GM12878 (cell line): ENCODE measurements around the gene PAX5. TPM values are rescaled to one million over a fixed set of nuclear protein-coding genes. Genes with fewer than 3 reads are reported as not detected.
A peak's percentile ranks its signal among the peaks of the same experiment; 100 is the strongest.

Experiments
- ATAC-seq: fragments of 200-7000 bp; cut with Tn5 transposase; 3 replicates; pipeline ENCODE4 v1.9.1; 2020; ENCODE audit warnings: mild to moderate bottlenecking, moderate library complexity
- BruUV-seq: library from RNA; stranded (reverse); fragments of 400-500 nt; replicated peaks from 2 replicates; lab custom pipeline; 2021; lab: Mats Ljungman, UMichigan
- CTCF ChIA-PET: fragments of 300-600 bp; sonication (Branson Sonifier 250); formaldehyde crosslinking; extraction: SDS; loops from one replicate; lab custom pipeline; 2021; ENCODE audit warnings: inconsistent platforms; lab: Yijun Ruan, JAX
- POLR2A ChIA-PET: fragments of 350-600 bp; formaldehyde crosslinking; extraction: SDS; loops from one replicate; lab custom pipeline; 2021; ENCODE audit warnings: inconsistent platforms; lab: Charles Lee
- RAD21 ChIA-PET: fragments of 300-600 bp; sonication (Branson Sonifier 250); formaldehyde crosslinking; loops from one replicate; lab custom pipeline; 2023; ENCODE audit warnings: antibody characterized with exemption; ENCODE audit not compliant: unreplicated experiment; lab: Charles Lee
- SMC1A ChIA-PET: fragments of 300-600 bp; sonication (Branson Sonifier 250); formaldehyde crosslinking; loops from one replicate; lab custom pipeline; 2023; ENCODE audit not compliant: unreplicated experiment, uncharacterized antibody; lab: Charles Lee
- DNase-seq: peaks from one replicate; pipeline ENCODE4 v3.0.0-alpha.2; 2011; ENCODE audit warnings: low read depth, low spot score
- FAIRE-seq: peaks from 3 replicates; lab custom pipeline; 2011; peaks lifted over from hg19 to GRCh38; lab: Jason Lieb, UNC
- H2AFZ ChIP-seq: 2 replicates; pipeline ENCODE4 v1.6.0; 2011; ENCODE audit warnings: low read depth, low read length, control low read depth; ENCODE audit not compliant: control insufficient read depth
- H3K27ac ChIP-seq: 2 replicates; pipeline ENCODE4 v1.5.1; 2011; ENCODE audit warnings: control low read depth; ENCODE audit not compliant: control insufficient read depth, insufficient read depth
- H3K27me3 ChIP-seq, 2 experiments: replicated peaks in 1 of 2; 2 replicates each; pipeline versions ENCODE4 v1.6.0 to v1.6.1; 2011; ENCODE audit warnings: low read length in 1 of 2; ENCODE audit not compliant: control insufficient read depth in 2 of 2, insufficient read depth in 2 of 2
- H3K36me3 ChIP-seq, 2 experiments: 2 replicates each; pipeline ENCODE4 v1.5.1; 2011; ENCODE audit warnings: low read length in 1 of 2; ENCODE audit not compliant: control insufficient read depth in 2 of 2, insufficient read depth in 2 of 2
- H3K4me1 ChIP-seq: 2 replicates; pipeline ENCODE4 v1.6.1; 2011; ENCODE audit warnings: mild to moderate bottlenecking, low read length, moderate library complexity, mixed read lengths; ENCODE audit not compliant: control insufficient read depth, insufficient read depth
- H3K4me2 ChIP-seq: 2 replicates; pipeline ENCODE4 v1.6.0; 2011; ENCODE audit warnings: control low read depth; ENCODE audit not compliant: control insufficient read depth, insufficient read depth
- H3K4me3 ChIP-seq: fragments of 200-600 bp; sonication (generic); 2 replicates; pipeline ENCODE4 v1.5.1; 2016
- H3K79me2 ChIP-seq: 2 replicates; pipeline ENCODE4 v1.6.0; 2011; ENCODE audit warnings: low read length; ENCODE audit not compliant: control insufficient read depth, insufficient read depth
- H3K9ac ChIP-seq: 2 replicates; pipeline ENCODE4 v1.8.0; 2011; ENCODE audit warnings: low read length, control low read depth, mixed read lengths; ENCODE audit not compliant: control insufficient read depth, insufficient read depth
- H3K9me3 ChIP-seq: replicated peaks from 3 replicates; pipeline ENCODE4 v1.5.1; 2011; ENCODE audit warnings: mild to moderate bottlenecking, low read length; ENCODE audit not compliant: control insufficient read depth, insufficient read depth
- H4K20me1 ChIP-seq: 2 replicates; pipeline ENCODE4 v1.6.0; 2011; ENCODE audit not compliant: control insufficient read depth, insufficient read depth
- ASH2L ChIP-seq: fragments of 300-600, 200-600 bp; sonication (generic); IDR thresholded peaks from 2 replicates; pipeline ENCODE4 v1.6.1; 2017; ENCODE audit warnings: low read depth, mild to moderate bottlenecking, borderline replicate concordance
- CBFB ChIP-seq: IDR thresholded peaks from 2 replicates; pipeline ENCODE4 v1.6.1; 2016; ENCODE audit warnings: antibody characterized with exemption, low read depth
- CREM ChIP-seq: IDR thresholded peaks from 2 replicates; pipeline ENCODE4 v1.6.1; 2014; ENCODE audit warnings: antibody characterized with exemption, low read depth
- EP300 ChIP-seq, 2 experiments: fragments of 150-350 bp in 1 of 2; IDR thresholded peaks; 2 replicates each; pipeline ENCODE4 v1.6.1; 2011 to 2012; ENCODE audit warnings: low read depth in 2 of 2, low read length in 2 of 2, borderline replicate concordance in 1 of 2, improper control_type of control experiment in 1 of 2, inconsistent platforms in 1 of 2; ENCODE audit not compliant: control insufficient read depth in 1 of 2
- GABPA ChIP-seq: IDR thresholded peaks from 2 replicates; pipeline ENCODE4 v1.6.1; 2014; ENCODE audit warnings: antibody characterized with exemption, low read depth, mild to moderate bottlenecking, inconsistent platforms
- KDM1A ChIP-seq: fragments of 200-600 bp; sonication (generic); IDR thresholded peaks from 2 replicates; pipeline ENCODE4 v1.6.1; 2016; ENCODE audit warnings: borderline replicate concordance
- NRF1 ChIP-seq: conservative IDR thresholded peaks from 2 replicates; pipeline ENCODE4 v1.6.1; 2011; ENCODE audit warnings: mild to moderate bottlenecking, low read depth, low read length, improper control_type of control experiment
- RUNX3 ChIP-seq: IDR thresholded peaks from 2 replicates; pipeline ENCODE4 v1.6.1; 2012; ENCODE audit warnings: low read length, inconsistent platforms
- STAT1 ChIP-seq: fragments of 450-650 bp; conservative IDR thresholded peaks from 2 replicates; pipeline ENCODE4 v1.6.1; 2014; ENCODE audit warnings: antibody characterized with exemption, mild to moderate bottlenecking
- TAF1 ChIP-seq: IDR thresholded peaks from 2 replicates; pipeline ENCODE4 v1.6.1; 2011; ENCODE audit warnings: mild to moderate bottlenecking, low read depth, low read length, borderline replicate concordance
- TCF12 ChIP-seq: IDR thresholded peaks from 2 replicates; pipeline ENCODE4 v1.6.1; 2011; ENCODE audit warnings: low read depth, mild to moderate bottlenecking, low read length
- TCF3 ChIP-seq: IDR thresholded peaks from 2 replicates; pipeline ENCODE4 v1.6.1; 2012; ENCODE audit warnings: low read depth, mild to moderate bottlenecking, low read length, borderline replicate concordance; ENCODE audit not compliant: insufficient read depth
- WRNIP1 ChIP-seq: IDR thresholded peaks from 2 replicates; pipeline ENCODE4 v1.6.1; 2011; ENCODE audit warnings: low read depth, low read length, improper control_type of control experiment, borderline replicate concordance
- WGBS: methylation state at CpG from one replicate; pipeline ENCODE4 v1.1.6; 2016; ENCODE audit warnings: low lambda C conversion rate; ENCODE audit not compliant: insufficient replicate concordance, insufficient coverage; ENCODE audit errors: missing lambda C conversion rate; 5-methylcytosine and 5-hydroxymethylcytosine counted together
- in situ Hi-C: fragments of 300-500 bp; cut with MboI; formaldehyde crosslinking; loops from 9 replicates; pipeline ENCODE4 v1.14.3; 2018; ENCODE audit warnings: mixed read lengths
- intact Hi-C: fragments of 100-400 bp; cut with micrococcal nuclease; formaldehyde crosslinking; loops from one replicate; pipeline ENCODE4 v1.14.2; 2022; ENCODE audit not compliant: unreplicated experiment
- polyA plus RNA-seq, 11 experiments: library from polyadenylated mRNA; depleted of rRNA in 4 of 11; unstranded in 6 of 11; stranded (reverse) in 5 of 11; fragments of >200 nt; fragmentation: Nextera tagmentation in 4 of 11; fragmentation: Illumina TruSeq in 1 of 11; extraction: Ambion mirVana in 4 of 11; extraction: Trizol in 1 of 11; gene quantifications; 1 replicate in 1 of 11; 2 replicates in 10 of 11; pipeline versions ENCODE4 v1.2.1 to v1.2.3, GENCODE V29; 2011 to 2016; ENCODE audit warnings: inconsistent platforms in 2 of 11, missing spikeins in 2 of 11, low read depth in 1 of 11
- total RNA-seq, 4 experiments: library from RNA; depleted of rRNA in 3 of 4; stranded (reverse); fragments of >200 nt in 3 of 4; fragmentation: Illumina TruSeq in 1 of 4; extraction: Trizol in 1 of 4; gene quantifications; 2 replicates each; pipeline versions ENCODE4 v1.2.1 to v1.2.3, GENCODE V29; 2013 to 2021
- TF ChIP-seq, protein P1 (sequence below): IDR thresholded peaks from 2 replicates; pipeline ENCODE4 v1.6.1; 2012; ENCODE audit warnings: mild to moderate bottlenecking, low read depth, low read length
- TF ChIP-seq, protein P2 (sequence below), 3 experiments: IDR thresholded peaks in 2 of 3; conservative IDR thresholded peaks in 1 of 3; 2 replicates each; pipeline ENCODE4 v1.5.1; 2011; ENCODE audit warnings: low read depth in 3 of 3, low read length in 3 of 3, mild to moderate bottlenecking in 3 of 3, control low read depth in 2 of 3, moderate library complexity in 2 of 3, inconsistent platforms in 1 of 3, mixed read lengths in 1 of 3; ENCODE audit not compliant: control insufficient read depth in 2 of 3, insufficient read depth in 1 of 3; ENCODE audit errors: extremely low read depth in 1 of 3
- TF ChIP-seq, protein P3 (sequence below): fragments of 450-650 bp; IDR thresholded peaks from 2 replicates; pipeline ENCODE4 v1.6.1; 2017; ENCODE audit warnings: antibody characterized with exemption, mild to moderate bottlenecking, moderate library complexity

The PAX5 gene
- total and polyA plus RNA-seq, 10 of the 15 experiments (the other 5 are each of a cell fraction or from before 2014, with no cell fraction given) = 2.2 to 123 (median 31.9) TPM

DNA sequence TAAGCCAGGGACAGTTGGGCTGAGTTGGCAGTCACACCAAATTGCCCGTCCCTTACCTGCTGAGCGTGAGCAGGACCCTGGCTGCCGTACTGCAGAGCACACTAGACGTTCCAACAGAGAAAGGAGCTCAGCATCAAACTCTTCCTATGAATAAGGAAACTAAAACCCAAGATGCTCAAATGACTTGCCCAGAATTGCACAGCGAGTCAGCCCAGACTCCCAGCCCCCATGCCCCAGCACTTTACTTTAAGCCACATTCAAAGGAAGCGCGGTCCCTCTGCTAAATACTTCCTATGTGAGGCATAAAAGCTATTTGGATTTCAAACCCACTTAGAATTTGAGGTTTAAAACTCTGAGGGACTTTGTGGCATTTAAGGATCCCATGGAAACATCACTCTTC is 23.9 kb downstream of the PAX5 start:
- ChIA-PET RAD21 (interaction anchor here (0.6 to 4.5 kb wide), 11 partner anchors 10 to 401 kb away, joined by 3 to 45 read pairs (median 4); no protein-coding TSS in a partner anchor), CTCF (interaction anchor here (0.5 to 9.4 kb wide), 6 partner anchors 10 to 402 kb away, joined by 3 to 140 read pairs (median 6); no protein-coding TSS in a partner anchor), POLR2A (interaction anchor here (0.6 to 17.3 kb wide), 10 partner anchors 10 to 393 kb away, joined by 3 to 354 read pairs (median 3); no protein-coding TSS in a partner anchor), SMC1A (interaction anchor here (0.9 to 12.3 kb wide), 8 partner anchors 9 to 326 kb away, joined by 3 to 227 read pairs (median 4); no protein-coding TSS in a partner anchor)
- Histone ChIP-seq H2AFZ (peak overlapping the region; percentile 34; the same call in 1 of the 2 replicates), H4K20me1 (no peaks in the 10 kb centered on the region), H3K9ac (peak overlapping the region; percentile 77), H3K4me3 (peak overlapping the region; percentile 61), H3K9me3 (no peaks in the 10 kb centered on the region), H3K4me2 (peak overlapping the region; percentile 43), H3K36me3 (peaks cover 36 to 52% of the 10 kb centered on the region in 2 experiments), H3K27me3 (no peaks in the 10 kb centered on the region), H3K79me2 (peaks cover 77% of the 10 kb centered on the region), H3K4me1 (peaks cover 76% of the 10 kb centered on the region), H3K27ac (peak overlapping the region; percentile 83)
- FAIRE-seq (no peak), ATAC-seq (peak; percentile 38), DNase-seq (no peak)
- no TSS peak for BruUV-seq
- in situ Hi-C loops = loop anchor here (10.0 kb wide), 1 partner anchor 55 kb away; no protein-coding TSS in a partner anchor
- intact Hi-C loops = no loop called here
- whole genome bisulfite sequencing = 18% methylated on average over 7 of the region's 7 CpGs
- TF ChIP-seq RUNX3 (peak; percentile 69), EP300 (IDR thresholded peaks at IDR 0.05; ENCODE audit: borderline replicate concordance in 1 of 2, control insufficient read depth in 1 of 2, low read depth in 2 of 2, low read length in 2 of 2) (no peak), ASH2L (no peak), STAT1 (no peak), GABPA (0 out of 2 replicates have a peak, but pooled peaks have one; percentile 14), TCF12 (no peak), KDM1A (no peak), NRF1 (no peak), TCF3 (no peak), TAF1 (no peak), CREM (no peak), CBFB (no peak), WRNIP1 (no peak)
- TF ChIP-seq, protein P1, sequence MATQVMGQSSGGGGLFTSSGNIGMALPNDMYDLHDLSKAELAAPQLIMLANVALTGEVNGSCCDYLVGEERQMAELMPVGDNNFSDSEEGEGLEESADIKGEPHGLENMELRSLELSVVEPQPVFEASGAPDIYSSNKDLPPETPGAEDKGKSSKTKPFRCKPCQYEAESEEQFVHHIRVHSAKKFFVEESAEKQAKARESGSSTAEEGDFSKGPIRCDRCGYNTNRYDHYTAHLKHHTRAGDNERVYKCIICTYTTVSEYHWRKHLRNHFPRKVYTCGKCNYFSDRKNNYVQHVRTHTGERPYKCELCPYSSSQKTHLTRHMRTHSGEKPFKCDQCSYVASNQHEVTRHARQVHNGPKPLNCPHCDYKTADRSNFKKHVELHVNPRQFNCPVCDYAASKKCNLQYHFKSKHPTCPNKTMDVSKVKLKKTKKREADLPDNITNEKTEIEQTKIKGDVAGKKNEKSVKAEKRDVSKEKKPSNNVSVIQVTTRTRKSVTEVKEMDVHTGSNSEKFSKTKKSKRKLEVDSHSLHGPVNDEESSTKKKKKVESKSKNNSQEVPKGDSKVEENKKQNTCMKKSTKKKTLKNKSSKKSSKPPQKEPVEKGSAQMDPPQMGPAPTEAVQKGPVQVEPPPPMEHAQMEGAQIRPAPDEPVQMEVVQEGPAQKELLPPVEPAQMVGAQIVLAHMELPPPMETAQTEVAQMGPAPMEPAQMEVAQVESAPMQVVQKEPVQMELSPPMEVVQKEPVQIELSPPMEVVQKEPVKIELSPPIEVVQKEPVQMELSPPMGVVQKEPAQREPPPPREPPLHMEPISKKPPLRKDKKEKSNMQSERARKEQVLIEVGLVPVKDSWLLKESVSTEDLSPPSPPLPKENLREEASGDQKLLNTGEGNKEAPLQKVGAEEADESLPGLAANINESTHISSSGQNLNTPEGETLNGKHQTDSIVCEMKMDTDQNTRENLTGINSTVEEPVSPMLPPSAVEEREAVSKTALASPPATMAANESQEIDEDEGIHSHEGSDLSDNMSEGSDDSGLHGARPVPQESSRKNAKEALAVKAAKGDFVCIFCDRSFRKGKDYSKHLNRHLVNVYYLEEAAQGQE = no peak
- TF ChIP-seq, protein P2, sequence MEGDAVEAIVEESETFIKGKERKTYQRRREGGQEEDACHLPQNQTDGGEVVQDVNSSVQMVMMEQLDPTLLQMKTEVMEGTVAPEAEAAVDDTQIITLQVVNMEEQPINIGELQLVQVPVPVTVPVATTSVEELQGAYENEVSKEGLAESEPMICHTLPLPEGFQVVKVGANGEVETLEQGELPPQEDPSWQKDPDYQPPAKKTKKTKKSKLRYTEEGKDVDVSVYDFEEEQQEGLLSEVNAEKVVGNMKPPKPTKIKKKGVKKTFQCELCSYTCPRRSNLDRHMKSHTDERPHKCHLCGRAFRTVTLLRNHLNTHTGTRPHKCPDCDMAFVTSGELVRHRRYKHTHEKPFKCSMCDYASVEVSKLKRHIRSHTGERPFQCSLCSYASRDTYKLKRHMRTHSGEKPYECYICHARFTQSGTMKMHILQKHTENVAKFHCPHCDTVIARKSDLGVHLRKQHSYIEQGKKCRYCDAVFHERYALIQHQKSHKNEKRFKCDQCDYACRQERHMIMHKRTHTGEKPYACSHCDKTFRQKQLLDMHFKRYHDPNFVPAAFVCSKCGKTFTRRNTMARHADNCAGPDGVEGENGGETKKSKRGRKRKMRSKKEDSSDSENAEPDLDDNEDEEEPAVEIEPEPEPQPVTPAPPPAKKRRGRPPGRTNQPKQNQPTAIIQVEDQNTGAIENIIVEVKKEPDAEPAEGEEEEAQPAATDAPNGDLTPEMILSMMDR (IDR thresholded peaks at IDR 0.05 in 2 of 3, conservative IDR thresholded peaks at IDR 0.05 in 1 of 3; ENCODE audit: control insufficient read depth in 2 of 3, extremely low read depth in 1 of 3, insufficient read depth in 1 of 3, low read depth in 3 of 3, low read length in 3 of 3) = no peak
- TF ChIP-seq, protein P3, sequence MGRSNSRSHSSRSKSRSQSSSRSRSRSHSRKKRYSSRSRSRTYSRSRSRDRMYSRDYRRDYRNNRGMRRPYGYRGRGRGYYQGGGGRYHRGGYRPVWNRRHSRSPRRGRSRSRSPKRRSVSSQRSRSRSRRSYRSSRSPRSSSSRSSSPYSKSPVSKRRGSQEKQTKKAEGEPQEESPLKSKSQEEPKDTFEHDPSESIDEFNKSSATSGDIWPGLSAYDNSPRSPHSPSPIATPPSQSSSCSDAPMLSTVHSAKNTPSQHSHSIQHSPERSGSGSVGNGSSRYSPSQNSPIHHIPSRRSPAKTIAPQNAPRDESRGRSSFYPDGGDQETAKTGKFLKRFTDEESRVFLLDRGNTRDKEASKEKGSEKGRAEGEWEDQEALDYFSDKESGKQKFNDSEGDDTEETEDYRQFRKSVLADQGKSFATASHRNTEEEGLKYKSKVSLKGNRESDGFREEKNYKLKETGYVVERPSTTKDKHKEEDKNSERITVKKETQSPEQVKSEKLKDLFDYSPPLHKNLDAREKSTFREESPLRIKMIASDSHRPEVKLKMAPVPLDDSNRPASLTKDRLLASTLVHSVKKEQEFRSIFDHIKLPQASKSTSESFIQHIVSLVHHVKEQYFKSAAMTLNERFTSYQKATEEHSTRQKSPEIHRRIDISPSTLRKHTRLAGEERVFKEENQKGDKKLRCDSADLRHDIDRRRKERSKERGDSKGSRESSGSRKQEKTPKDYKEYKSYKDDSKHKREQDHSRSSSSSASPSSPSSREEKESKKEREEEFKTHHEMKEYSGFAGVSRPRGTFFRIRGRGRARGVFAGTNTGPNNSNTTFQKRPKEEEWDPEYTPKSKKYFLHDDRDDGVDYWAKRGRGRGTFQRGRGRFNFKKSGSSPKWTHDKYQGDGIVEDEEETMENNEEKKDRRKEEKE = no peak
